AG09319 (cell line): ENCODE results near the gene AMDHD2.
"Not testable (repeated sequence)": the region's sequence is repeated elsewhere in the genome, so short reads cannot be mapped to it uniquely, and the experiment has no call there.

Source experiments
- DNase-seq: peaks from one replicate; pipeline ENCODE4 v3.0.0-alpha.2; 2010; ENCODE audit warnings: low read depth; ENCODE audit errors: extremely low read depth
- TF ChIP-seq, protein P1 (sequence below): IDR thresholded peaks from 2 replicates; pipeline ENCODE4 v1.5.1; 2011; ENCODE audit warnings: low read depth, mild to moderate bottlenecking, inconsistent platforms, low read length, moderate library complexity

The AMDHD2 gene

DNA sequence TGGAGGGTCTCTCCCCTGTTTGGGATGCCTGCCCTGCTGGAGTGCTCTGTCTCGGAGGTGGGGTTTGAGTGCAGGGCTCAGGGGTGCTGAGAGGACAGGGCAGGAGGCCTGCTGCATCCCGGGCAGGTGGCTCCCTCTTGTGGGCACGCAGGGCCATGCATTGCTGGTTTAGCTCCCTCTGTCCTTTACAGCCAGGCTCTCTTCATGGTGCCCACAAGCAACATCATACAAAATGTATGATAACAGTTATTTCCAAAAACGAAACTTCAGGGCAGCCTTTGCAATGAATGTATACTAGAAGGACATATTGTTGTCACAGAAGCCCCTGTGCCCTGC is 40.6 kb downstream of the AMDHD2 start:
- TF ChIP-seq, protein P1, sequence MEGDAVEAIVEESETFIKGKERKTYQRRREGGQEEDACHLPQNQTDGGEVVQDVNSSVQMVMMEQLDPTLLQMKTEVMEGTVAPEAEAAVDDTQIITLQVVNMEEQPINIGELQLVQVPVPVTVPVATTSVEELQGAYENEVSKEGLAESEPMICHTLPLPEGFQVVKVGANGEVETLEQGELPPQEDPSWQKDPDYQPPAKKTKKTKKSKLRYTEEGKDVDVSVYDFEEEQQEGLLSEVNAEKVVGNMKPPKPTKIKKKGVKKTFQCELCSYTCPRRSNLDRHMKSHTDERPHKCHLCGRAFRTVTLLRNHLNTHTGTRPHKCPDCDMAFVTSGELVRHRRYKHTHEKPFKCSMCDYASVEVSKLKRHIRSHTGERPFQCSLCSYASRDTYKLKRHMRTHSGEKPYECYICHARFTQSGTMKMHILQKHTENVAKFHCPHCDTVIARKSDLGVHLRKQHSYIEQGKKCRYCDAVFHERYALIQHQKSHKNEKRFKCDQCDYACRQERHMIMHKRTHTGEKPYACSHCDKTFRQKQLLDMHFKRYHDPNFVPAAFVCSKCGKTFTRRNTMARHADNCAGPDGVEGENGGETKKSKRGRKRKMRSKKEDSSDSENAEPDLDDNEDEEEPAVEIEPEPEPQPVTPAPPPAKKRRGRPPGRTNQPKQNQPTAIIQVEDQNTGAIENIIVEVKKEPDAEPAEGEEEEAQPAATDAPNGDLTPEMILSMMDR: peak; percentile 18

DNA sequence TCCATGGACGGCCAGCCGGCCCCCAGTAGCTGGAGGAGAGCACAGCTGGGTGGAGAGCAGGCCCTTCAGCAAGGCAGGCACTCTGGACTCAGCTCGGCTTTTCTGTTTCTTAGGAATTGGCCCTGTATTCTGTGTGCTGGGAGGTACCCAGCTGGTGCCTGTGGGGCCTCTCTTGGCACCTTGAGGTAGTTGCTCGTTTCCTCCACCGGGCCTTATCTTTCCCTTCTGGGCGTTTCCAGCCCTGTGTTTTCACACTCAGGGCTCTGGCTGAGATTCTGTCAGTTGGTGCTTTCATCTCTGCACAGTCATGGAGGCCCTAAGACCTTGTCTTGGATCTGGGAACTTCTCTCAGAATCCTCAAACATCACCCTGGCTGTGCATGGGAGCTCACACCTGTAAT is 47.3 kb downstream of the AMDHD2 start:
- not testable (repeated sequence) for DNase-seq

More for the DNA sequence above, 40.6 kb downstream of the AMDHD2 start:
- not testable (repeated sequence) for DNase-seq

DNA sequence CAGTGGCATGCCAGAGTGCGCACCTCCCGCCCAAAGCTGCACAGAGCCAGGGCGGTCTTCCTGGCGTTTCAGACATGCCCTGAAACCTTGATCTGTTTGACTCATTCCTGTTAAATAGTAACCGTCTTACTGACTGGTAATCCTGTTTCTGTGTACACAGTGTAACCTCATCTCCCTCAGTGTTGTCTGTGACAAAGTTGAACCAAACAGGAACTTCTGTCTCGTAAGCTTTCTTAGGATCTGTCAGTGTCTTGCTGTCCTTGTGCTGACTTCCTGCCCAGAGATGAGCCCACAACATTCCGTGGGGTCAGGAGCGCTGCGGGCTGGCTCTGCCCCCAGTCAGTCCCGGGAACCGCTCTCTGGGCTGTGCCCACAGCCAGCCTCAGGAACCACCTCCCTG is 48.4 kb downstream of the AMDHD2 start:
- DNase-seq: not testable (repeated sequence)

DNA sequence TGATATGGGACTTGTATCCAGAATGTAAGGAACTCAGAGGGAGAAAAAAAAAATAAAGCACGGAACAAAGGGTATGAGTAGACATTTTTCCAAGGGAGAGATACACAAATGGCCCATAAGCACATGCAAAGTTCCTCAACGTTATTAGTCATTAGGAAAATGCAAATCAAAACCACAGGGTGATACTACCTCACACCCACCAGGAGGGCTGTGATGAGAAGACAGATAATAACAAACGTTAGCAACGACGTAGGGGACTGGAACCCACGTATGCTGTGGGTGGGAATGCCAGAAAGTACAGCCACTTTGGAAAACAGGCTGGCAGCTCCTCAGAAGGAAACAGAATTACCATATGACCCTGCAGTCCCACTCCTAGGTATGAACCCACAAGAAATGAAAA is 52.5 kb downstream of the AMDHD2 start:
- DNase-seq: not testable (repeated sequence)

DNA sequence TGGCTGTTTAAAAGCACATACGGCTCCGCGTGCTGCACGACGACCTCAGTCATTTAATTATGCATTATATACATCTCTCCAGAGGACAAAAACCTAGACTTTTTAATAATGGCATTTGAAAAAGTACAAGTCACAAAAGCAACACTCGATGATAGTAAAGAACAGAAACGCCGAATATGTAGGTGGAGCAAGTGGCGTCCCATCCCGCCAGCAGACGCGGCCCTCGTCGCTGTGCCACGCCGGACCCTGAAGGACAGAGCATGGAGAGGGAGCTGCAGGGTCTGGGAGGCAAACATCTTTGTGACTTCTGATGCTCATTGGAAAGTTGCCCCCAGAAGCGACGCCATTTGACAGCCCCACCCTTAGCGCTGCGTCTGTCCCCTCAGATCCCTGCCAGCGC is 55.7 kb downstream of the AMDHD2 start:
- DNase-seq: not testable (repeated sequence)

DNA sequence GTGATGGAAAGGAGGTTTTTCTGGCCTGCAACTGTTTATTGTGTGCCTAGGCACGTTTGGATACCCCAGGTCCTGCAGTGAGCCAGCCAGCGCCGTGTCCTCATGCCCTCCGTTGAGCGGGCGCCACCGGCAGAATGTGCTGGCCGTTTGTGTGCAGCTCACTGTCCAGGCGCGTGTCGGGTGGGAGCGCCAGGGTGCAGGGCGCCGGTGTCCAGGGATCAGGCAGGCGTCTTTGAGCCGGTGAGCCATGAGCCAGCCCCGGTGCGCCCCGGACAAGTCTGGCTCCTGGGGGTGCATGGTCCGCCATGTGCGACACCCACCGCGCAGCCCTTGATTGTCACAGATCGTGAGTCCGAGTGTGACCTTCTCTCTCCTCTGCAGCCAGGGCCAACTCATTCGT is 56.9 kb downstream of the AMDHD2 start:
- not testable (repeated sequence) for DNase-seq

DNA sequence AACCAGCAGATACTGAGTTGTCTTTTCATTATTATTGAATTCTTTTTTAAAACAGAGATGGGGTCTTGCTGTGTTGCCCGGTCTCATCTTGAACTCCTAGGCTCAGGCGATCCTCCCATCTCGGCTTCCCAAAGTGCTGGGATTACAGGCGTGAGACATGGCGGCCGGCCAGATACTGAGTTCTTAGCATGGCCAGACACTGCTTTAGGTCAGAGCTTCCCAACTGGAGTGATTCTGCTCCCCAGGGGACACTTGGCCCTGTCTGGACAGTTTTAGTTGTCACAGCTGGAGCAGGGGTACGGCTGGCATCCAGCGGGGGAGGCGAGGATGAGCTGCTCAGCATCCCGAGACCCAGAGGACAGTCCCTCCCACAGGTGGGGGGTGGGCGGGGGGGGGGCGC is 58.7 kb downstream of the AMDHD2 start:
- DNase-seq: not testable (repeated sequence)

DNA sequence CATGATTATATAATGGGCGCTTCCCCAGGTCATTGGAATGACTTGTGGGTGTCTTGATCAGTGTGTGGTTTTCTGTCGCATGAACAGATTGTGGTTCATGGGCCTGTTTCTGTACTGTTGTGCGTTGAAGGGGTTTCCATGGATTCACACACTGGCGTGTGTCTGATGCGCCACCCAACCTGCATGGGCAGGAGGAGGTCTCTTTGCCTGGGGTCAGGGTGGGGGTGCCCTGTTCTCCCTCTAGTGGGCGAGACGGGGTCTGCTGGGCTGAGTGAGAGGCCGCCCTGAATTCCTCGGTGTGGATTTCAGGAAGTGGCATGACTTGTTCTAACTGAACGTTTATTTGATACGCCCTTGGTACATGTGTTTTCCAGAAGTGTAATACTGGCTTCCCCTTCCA is 60.0 kb downstream of the AMDHD2 start:
- not testable (repeated sequence) for DNase-seq

DNA sequence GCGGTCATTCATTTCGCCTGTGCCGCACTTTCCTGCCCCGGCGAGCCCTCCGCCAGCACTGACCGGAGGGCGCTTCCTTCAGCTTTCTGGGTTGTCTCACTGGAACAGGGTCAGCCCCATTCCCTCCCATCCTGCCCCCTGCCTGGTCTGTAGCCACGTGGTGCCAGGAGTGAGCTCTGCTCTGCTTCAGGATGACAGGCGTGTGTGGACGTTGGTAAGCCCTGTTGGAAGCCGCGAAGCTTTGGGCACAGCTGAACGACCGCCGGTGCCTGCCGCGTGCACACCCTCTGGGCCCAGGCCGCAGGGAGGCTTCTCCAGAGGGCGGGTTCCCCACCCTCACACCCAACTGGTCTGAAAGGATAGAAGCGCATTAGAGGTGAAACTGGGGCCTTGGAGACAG is 60.6 kb downstream of the AMDHD2 start:
- not testable (repeated sequence) for DNase-seq
